ENCODE results near the gene DEPP1. TPM values are rescaled to one million over a fixed set of nuclear protein-coding genes. Genes with fewer than 3 reads are reported as not detected.
A peak's percentile ranks its signal among the peaks of the same experiment; 100 is the strongest.

DEPP1 gene
- total and polyA plus RNA-seq, 2 of the 13 experiments (the other 11 are each of a cell fraction or from before 2014, with no cell fraction given): 14.8 to 270 TPM

- no peak for TF ChIP-seq SRY (CRISPR knock-in tag; IDR thresholded peaks at IDR 0.05)
- peak; percentile 48 for TF ChIP-seq SALL1 (CRISPR knock-in tag; IDR thresholded peaks at IDR 0.05)
- TF ChIP-seq GATAD1 (CRISPR knock-in tag; IDR thresholded peaks at IDR 0.05): 0 out of 2 replicates have a peak, but pooled peaks have one; percentile 7
- peak; percentile 73; the same call in 1 of the 2 replicates for TF ChIP-seq HNRNPL (IDR thresholded peaks at IDR 0.05; ENCODE audit: low read depth, low read length)
- TF ChIP-seq ZNF263 (CRISPR knock-in tag; IDR thresholded peaks at IDR 0.05): peak; percentile 64; the same call in 1 of the 2 replicates
- TF ChIP-seq IKZF5 (CRISPR knock-in tag; IDR thresholded peaks at IDR 0.05): no peak
- TF ChIP-seq REL (CRISPR knock-in tag; conservative IDR thresholded peaks at IDR 0.05): no peak
- 0 out of 2 replicates have a peak, but pooled peaks have one; percentile 47 for TF ChIP-seq IRF9 (CRISPR knock-in tag; IDR thresholded peaks at IDR 0.05; ENCODE audit: borderline replicate concordance)
- TF ChIP-seq PHF8 (CRISPR knock-in tag; IDR thresholded peaks at IDR 0.05): 0 out of 2 replicates have a peak, but pooled peaks have one; percentile 24
- TF ChIP-seq PAXIP1 (CRISPR knock-in tag; conservative IDR thresholded peaks at IDR 0.05): 0 out of 2 replicates have a peak, but pooled peaks have one; percentile 13
- peak; percentile 27; the same call in 1 of the 2 replicates for TF ChIP-seq ERF (CRISPR knock-in tag; IDR thresholded peaks at IDR 0.05)
- peak; percentile 41; the same call in 1 of the 2 replicates for TF ChIP-seq ZFY (CRISPR knock-in tag; IDR thresholded peaks at IDR 0.05)
- peak; percentile 40; the same call in 1 of the 2 replicates for TF ChIP-seq ZGPAT (CRISPR knock-in tag; IDR thresholded peaks at IDR 0.05)
- peak; percentile 46; the same call in 1 of the 2 replicates for TF ChIP-seq ZNF331 (CRISPR knock-in tag; IDR thresholded peaks at IDR 0.05)
- TF ChIP-seq MYPOP (CRISPR knock-in tag; IDR thresholded peaks at IDR 0.05): no peak
These were observed 28.7 kb downstream of the DEPP1 start (continued) for GRCh38 chr10:44949915-44950314.
